OCI-LY1 (cell line): ENCODE measurements around the gene SH3BGRL2.

Source experiments
- CTCF ChIP-seq: fragments of 200-600 bp; sonication (generic), shearing (Covaris generic); IDR thresholded peaks from 2 replicates; pipeline ENCODE4 v1.5.1; 2017; ENCODE audit warnings: mild to moderate bottlenecking, antibody characterized with exemption, low read length, moderate library complexity, mixed read lengths
- EZH2 ChIP-seq: fragments of 200-600 bp; sonication (generic), shearing (Covaris generic); IDR thresholded peaks from 2 replicates; pipeline ENCODE4 v1.8.0; 2017; ENCODE audit warnings: borderline replicate concordance, mixed run types, mild to moderate bottlenecking, antibody characterized with exemption, low read length, moderate library complexity, mixed read lengths

GRCh38 chr6:79717989-79718388 is 86.9 kb downstream of the SH3BGRL2 start:
- TF ChIP-seq CTCF (no peak), EZH2 (no peak)
